H9 (cell line): Measurements from ENCODE around the gene DNAJC10. TPM values are rescaled to one million over a fixed set of nuclear protein-coding genes. Genes with fewer than 3 reads are reported as not detected.

Experiments used
- DNase-seq: peaks from one replicate; pipeline ENCODE4 v3.0.0-alpha.2; 2017
- H2AFZ ChIP-seq: one replicate; pipeline ENCODE4 v1.6.1; 2013; ENCODE audit warnings: mild to moderate bottlenecking, low read length, control low read depth, moderate library complexity
- H2AK5ac ChIP-seq: 2 replicates; pipeline ENCODE4 v1.6.1; 2013; ENCODE audit warnings: low read length, control low read depth, mixed read lengths; ENCODE audit not compliant: insufficient read length
- H2BK120ac ChIP-seq: one replicate; pipeline ENCODE4 v1.6.1; 2013; ENCODE audit warnings: low read depth, mild to moderate bottlenecking, low read length, control low read depth, inconsistent platforms; ENCODE audit not compliant: poor library complexity, severe bottlenecking
- H2BK12ac ChIP-seq: 2 replicates; pipeline ENCODE4 v1.6.1; 2013; ENCODE audit warnings: low read length, control low read depth, mixed read lengths, low read depth; ENCODE audit not compliant: insufficient read length
- H2BK15ac ChIP-seq: 2 replicates; pipeline ENCODE4 v1.6.1; 2013; ENCODE audit warnings: low read depth, low read length, control low read depth
- H2BK20ac ChIP-seq: one replicate; pipeline ENCODE4 v1.6.1; 2013; ENCODE audit warnings: low read depth, mild to moderate bottlenecking, low read length, control low read depth, inconsistent platforms; ENCODE audit not compliant: poor library complexity, severe bottlenecking
- H2BK5ac ChIP-seq: 2 replicates; pipeline ENCODE4 v1.6.1; 2013; ENCODE audit warnings: low read length, control low read depth, mixed read lengths; ENCODE audit not compliant: insufficient read length
- H3K14ac ChIP-seq: 2 replicates; pipeline ENCODE4 v1.6.1; 2013; ENCODE audit warnings: low read length, control low read depth; ENCODE audit not compliant: insufficient read depth
- H3K18ac ChIP-seq: 2 replicates; pipeline ENCODE4 v1.6.1; 2013; ENCODE audit warnings: low read depth, mild to moderate bottlenecking, mixed read lengths, low read length, control low read depth; ENCODE audit not compliant: insufficient read length
- H3K23ac ChIP-seq: 2 replicates; pipeline ENCODE4 v1.6.1; 2013; ENCODE audit warnings: low read length, control low read depth, mixed read lengths, low read depth; ENCODE audit not compliant: insufficient read length
- H3K23me2 ChIP-seq: 2 replicates; pipeline ENCODE4 v1.6.1; 2013; ENCODE audit warnings: low read depth, mild to moderate bottlenecking, mixed read lengths, low read length, control low read depth; ENCODE audit not compliant: insufficient read length, poor library complexity, severe bottlenecking
- H3K27ac ChIP-seq: 2 replicates; pipeline ENCODE4 v1.5.1; 2013; ENCODE audit warnings: low read length, control low read depth, mixed read lengths, low read depth; ENCODE audit not compliant: insufficient read length
- H3K27me3 ChIP-seq: 2 replicates; pipeline ENCODE4 v1.6.1; 2013; ENCODE audit warnings: low read length, control low read depth, inconsistent platforms; ENCODE audit not compliant: insufficient read depth
- H3K4ac ChIP-seq: 2 replicates; pipeline ENCODE4 v1.6.1; 2013; ENCODE audit warnings: low read depth, mild to moderate bottlenecking, control low read depth, inconsistent platforms, low read length, moderate library complexity
- H3K4me1 ChIP-seq: 2 replicates; pipeline ENCODE4 v1.6.1; 2013; ENCODE audit warnings: low read length, control low read depth, inconsistent platforms; ENCODE audit not compliant: insufficient read depth
- H3K4me2 ChIP-seq: 2 replicates; pipeline ENCODE4 v1.6.1; 2013; ENCODE audit warnings: low read length, control low read depth, mixed read lengths; ENCODE audit not compliant: insufficient read length, insufficient read depth
- H3K56ac ChIP-seq: 2 replicates; pipeline ENCODE4 v1.6.1; 2013; ENCODE audit warnings: low read depth, mild to moderate bottlenecking, mixed read lengths, low read length, control low read depth; ENCODE audit not compliant: insufficient read length
- H3K79me1 ChIP-seq: 2 replicates; pipeline ENCODE4 v1.6.1; 2013; ENCODE audit warnings: low read depth, mild to moderate bottlenecking, moderate library complexity, low read length, control low read depth, inconsistent platforms; ENCODE audit not compliant: insufficient read depth, poor library complexity, severe bottlenecking
- H3K79me2 ChIP-seq: 2 replicates; pipeline ENCODE4 v1.6.1; 2013; ENCODE audit warnings: low read length, control low read depth, inconsistent platforms; ENCODE audit not compliant: insufficient read depth
- H3K9ac ChIP-seq: 2 replicates; pipeline ENCODE4 v1.6.1; 2013; ENCODE audit warnings: low read length, control low read depth, mixed read lengths; ENCODE audit not compliant: insufficient read length; ENCODE audit errors: extremely low read depth
- H3K9me3 ChIP-seq: one replicate; pipeline ENCODE4 v1.6.1; 2013; ENCODE audit warnings: low read depth, low read length, inconsistent platforms; ENCODE audit not compliant: control insufficient read depth
- H3T11ph ChIP-seq: one replicate; pipeline ENCODE4 v1.6.1; 2013; ENCODE audit warnings: mild to moderate bottlenecking, low read length, control low read depth, inconsistent platforms
- H4K20me1 ChIP-seq: one replicate; pipeline ENCODE4 v1.6.1; 2013; ENCODE audit not compliant: control insufficient read depth, insufficient read length, insufficient read depth
- H4K5ac ChIP-seq: 2 replicates; pipeline ENCODE4 v1.6.1; 2013; ENCODE audit warnings: low read depth, mild to moderate bottlenecking, mixed read lengths, low read length, control low read depth; ENCODE audit not compliant: insufficient read length
- H4K8ac ChIP-seq: replicated peaks from 2 replicates; pipeline ENCODE4 v1.6.1; 2013; ENCODE audit warnings: low read length, control low read depth, mixed read lengths, low read depth; ENCODE audit not compliant: insufficient read length
- H4K91ac ChIP-seq: 2 replicates; pipeline ENCODE4 v1.6.1; 2013; ENCODE audit warnings: low read depth, mild to moderate bottlenecking, moderate library complexity, mixed read lengths, low read length, control low read depth; ENCODE audit not compliant: insufficient read length
- H3K27ac Mint-ChIP-seq, 3 experiments: 2 replicates in 2 of 3; 3 replicates in 1 of 3; pipeline ENCODE4 v1.8.0; 2020 to 2021; ENCODE audit warnings: mixed read lengths in 3 of 3, mild to moderate bottlenecking in 1 of 3, moderate library complexity in 1 of 3
- H3K27me3 Mint-ChIP-seq: 2 replicates; pipeline ENCODE4 v1.8.0; 2021; ENCODE audit warnings: low read depth, mild to moderate bottlenecking, moderate library complexity, mixed read lengths
- H3K36me3 Mint-ChIP-seq, 3 experiments: 2 replicates in 2 of 3; 3 replicates in 1 of 3; pipeline ENCODE4 v1.8.0; 2020 to 2021; ENCODE audit warnings: low read depth in 3 of 3, mixed read lengths in 3 of 3; ENCODE audit not compliant: insufficient read depth in 1 of 3
- H3K4me1 Mint-ChIP-seq, 2 experiments: 2 replicates each; pipeline ENCODE4 v1.8.0; 2020; ENCODE audit warnings: mixed read lengths in 2 of 2
- H3K4me3 Mint-ChIP-seq, 2 experiments: 2 replicates in 1 of 2; 3 replicates in 1 of 2; pipeline ENCODE4 v1.8.0; 2020 to 2021; ENCODE audit warnings: mild to moderate bottlenecking in 2 of 2, mixed read lengths in 2 of 2, moderate library complexity in 1 of 2
- H3K9me3 Mint-ChIP-seq, 2 experiments: 2 replicates in 1 of 2; 3 replicates in 1 of 2; pipeline ENCODE4 v1.8.0; 2020; ENCODE audit warnings: mild to moderate bottlenecking in 2 of 2, mixed read lengths in 2 of 2, moderate library complexity in 1 of 2
- WGBS: extraction: QIAGEN DNeasy Blood & Tissue Kit; methylation state at CpG from one replicate; pipeline ENCODE4 v1.1.7; 2013; ENCODE audit warnings: missing lambda C conversion rate, low lambda C conversion rate, mixed read lengths; ENCODE audit not compliant: insufficient read length; ENCODE audit errors: extremely low coverage; 5-methylcytosine and 5-hydroxymethylcytosine counted together
- total RNA-seq: library from RNA; stranded (reverse); gene quantifications from 2 replicates; pipeline ENCODE4 v1.2.1, GENCODE V29; 2021
- TF ChIP-seq, protein P1 (sequence below): fragments of 200-600 bp; sonication (generic); conservative IDR thresholded peaks from 3 replicates; pipeline ENCODE4 v1.8.0; 2021; ENCODE audit warnings: antibody characterized with exemption, mild to moderate bottlenecking

The DNAJC10 gene
- total RNA-seq, 1 experiment from 2014 or later: 129 TPM

DNA sequence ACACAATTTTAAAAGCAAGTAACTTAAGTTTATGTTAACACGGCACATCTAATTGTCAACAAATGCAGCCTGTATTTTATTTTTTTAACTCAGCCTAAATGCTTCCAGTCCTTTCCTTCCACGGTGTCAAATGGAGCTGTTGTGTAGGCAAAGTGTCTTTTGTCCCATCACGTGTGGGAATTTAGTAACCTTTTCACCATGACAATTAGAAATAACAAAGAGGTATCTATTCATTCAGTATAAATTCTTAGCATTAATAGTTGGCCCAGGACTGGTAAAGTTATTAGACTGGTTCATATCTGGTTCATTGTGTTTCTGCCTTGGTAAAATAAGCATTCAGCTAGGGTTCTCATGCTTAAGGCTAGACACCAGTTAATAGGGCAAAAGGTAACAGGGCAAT is 102.4 kb downstream of the DNAJC10 start:
- no peak overlapping the region for H2BK15ac ChIP-seq
- peak overlapping the region; percentile 13 for H3K4me2 ChIP-seq
- no peak overlapping the region for H3K18ac ChIP-seq
- no peak overlapping the region for H2BK120ac ChIP-seq
- H4K91ac ChIP-seq: no peak overlapping the region
- no CpG with 5 or more reads among the region's 3 CpGs for WGBS
- no peak overlapping the region for H2BK20ac ChIP-seq
- no peaks in the 10 kb centered on the region for H3K27me3 ChIP-seq
- H3K14ac ChIP-seq: no peak overlapping the region
- H3T11ph ChIP-seq: peak overlapping the region; percentile 12
- Mint-ChIP-seq H3K9me3 (no peaks in the 10 kb centered on the region), H3K4me1 (peaks cover 30 to 37% of the 10 kb centered on the region in 2 experiments), H3K36me3 (no peaks in the 10 kb centered on the region), H3K4me3 (peak overlapping the region; percentile 21 to 24; a peak in 2 of 5 replicates), H3K27ac (peak overlapping the region in 2 of 3 experiments; percentile 48 to 98; a peak in 3 of 7 replicates), H3K27me3 (peaks cover 3% of the 10 kb centered on the region; the same call in 1 of the 2 replicates)
- H2AK5ac ChIP-seq: no peak overlapping the region
- H3K79me2 ChIP-seq: no peaks in the 10 kb centered on the region
- H3K79me1 ChIP-seq: no peaks in the 10 kb centered on the region
- DNase-seq: no peak
- no peak overlapping the region for H2AFZ ChIP-seq
- no peak overlapping the region for H3K9ac ChIP-seq
- no peak overlapping the region for H4K8ac ChIP-seq
- no peak overlapping the region for H2BK5ac ChIP-seq
- H2BK12ac ChIP-seq: no peak overlapping the region
- no peak overlapping the region for H3K4ac ChIP-seq
- no peak overlapping the region for H4K5ac ChIP-seq
- TF ChIP-seq, protein P1, sequence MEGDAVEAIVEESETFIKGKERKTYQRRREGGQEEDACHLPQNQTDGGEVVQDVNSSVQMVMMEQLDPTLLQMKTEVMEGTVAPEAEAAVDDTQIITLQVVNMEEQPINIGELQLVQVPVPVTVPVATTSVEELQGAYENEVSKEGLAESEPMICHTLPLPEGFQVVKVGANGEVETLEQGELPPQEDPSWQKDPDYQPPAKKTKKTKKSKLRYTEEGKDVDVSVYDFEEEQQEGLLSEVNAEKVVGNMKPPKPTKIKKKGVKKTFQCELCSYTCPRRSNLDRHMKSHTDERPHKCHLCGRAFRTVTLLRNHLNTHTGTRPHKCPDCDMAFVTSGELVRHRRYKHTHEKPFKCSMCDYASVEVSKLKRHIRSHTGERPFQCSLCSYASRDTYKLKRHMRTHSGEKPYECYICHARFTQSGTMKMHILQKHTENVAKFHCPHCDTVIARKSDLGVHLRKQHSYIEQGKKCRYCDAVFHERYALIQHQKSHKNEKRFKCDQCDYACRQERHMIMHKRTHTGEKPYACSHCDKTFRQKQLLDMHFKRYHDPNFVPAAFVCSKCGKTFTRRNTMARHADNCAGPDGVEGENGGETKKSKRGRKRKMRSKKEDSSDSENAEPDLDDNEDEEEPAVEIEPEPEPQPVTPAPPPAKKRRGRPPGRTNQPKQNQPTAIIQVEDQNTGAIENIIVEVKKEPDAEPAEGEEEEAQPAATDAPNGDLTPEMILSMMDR: no peak
- no peaks in the 10 kb centered on the region for H4K20me1 ChIP-seq
- peaks cover 8% of the 10 kb centered on the region; the same call in 1 of the 2 replicates for H3K4me1 ChIP-seq
- H3K56ac ChIP-seq: no peak overlapping the region
- H3K23ac ChIP-seq: no peak overlapping the region
- H3K27ac ChIP-seq: no peak overlapping the region
- no peaks in the 10 kb centered on the region for H3K9me3 ChIP-seq
- no peaks in the 10 kb centered on the region for H3K23me2 ChIP-seq
